GM23338 (cell line): Measurements from ENCODE around the gene MLEC. TPM values are rescaled to one million over a fixed set of nuclear protein-coding genes. Genes with fewer than 3 reads are reported as not detected.

Experiments
- ATAC-seq: fragments of 200-7000 bp; cut with Tn5 transposase; 3 replicates; pipeline ENCODE4 v1.9.1; 2020
- DNase-seq: peaks from one replicate; pipeline ENCODE4 v3.0.0-alpha.2; 2015; ENCODE audit warnings: low spot score
- H2AFZ ChIP-seq: fragments of 200-600 bp; sonication (generic); 2 replicates; pipeline ENCODE4 v1.8.0; 2016; ENCODE audit warnings: antibody characterized with exemption, mild to moderate bottlenecking, moderate library complexity
- H3F3A ChIP-seq: fragments of 200-600 bp; sonication (generic); replicated peaks from 2 replicates; pipeline ENCODE4 v1.8.0; 2017; ENCODE audit warnings: antibody characterized with exemption, mixed run types, low read depth
- H3K27ac ChIP-seq: fragments of 200-600 bp; sonication (generic); 2 replicates; pipeline ENCODE4 v1.6.1; 2016; ENCODE audit warnings: low read depth
- H3K27me3 ChIP-seq: fragments of 200-600 bp; sonication (generic); 2 replicates; pipeline ENCODE4 v1.8.0; 2016; ENCODE audit warnings: mild to moderate bottlenecking, mixed run types, moderate library complexity; ENCODE audit not compliant: insufficient read depth
- H3K36me3 ChIP-seq: fragments of 200-600 bp; sonication (generic); 2 replicates; pipeline ENCODE4 v1.8.0; 2016; ENCODE audit warnings: mild to moderate bottlenecking; ENCODE audit not compliant: insufficient read depth
- H3K4me1 ChIP-seq: fragments of 200-600 bp; sonication (generic); 2 replicates; pipeline ENCODE4 v1.8.0; 2016; ENCODE audit warnings: mild to moderate bottlenecking, moderate library complexity; ENCODE audit not compliant: insufficient read depth
- H3K4me2 ChIP-seq: fragments of 200-600 bp; sonication (generic); 2 replicates; pipeline ENCODE4 v1.7.1; 2017; ENCODE audit warnings: mixed run types
- H3K4me3 ChIP-seq: fragments of 200-600 bp; sonication (generic); 2 replicates; pipeline ENCODE4 v1.6.1; 2016; ENCODE audit warnings: mixed run types
- H3K79me2 ChIP-seq: fragments of 200-600 bp; sonication (generic); replicated peaks from 2 replicates; pipeline ENCODE4 v1.8.0; 2017; ENCODE audit warnings: mild to moderate bottlenecking; ENCODE audit not compliant: insufficient read depth
- H3K9me2 ChIP-seq: fragments of 200-600 bp; sonication (generic); 2 replicates; pipeline ENCODE4 v1.8.0; 2017; ENCODE audit not compliant: insufficient read depth
- H4K20me1 ChIP-seq: fragments of 200-600 bp; sonication (generic); replicated peaks from 2 replicates; pipeline ENCODE4 v1.8.0; 2017; ENCODE audit warnings: mild to moderate bottlenecking; ENCODE audit not compliant: insufficient read depth
- H3K27ac Mint-ChIP-seq: 2 replicates; pipeline ENCODE4 v1.8.0; 2020; ENCODE audit warnings: inconsistent platforms, mild to moderate bottlenecking, moderate library complexity, mixed read lengths
- H3K27me3 Mint-ChIP-seq: 3 replicates; pipeline ENCODE4 v1.8.0; 2022; ENCODE audit warnings: low read depth, mild to moderate bottlenecking, moderate library complexity, mixed read lengths, inconsistent platforms; ENCODE audit not compliant: insufficient read depth, poor library complexity
- H3K36me3 Mint-ChIP-seq: 3 replicates; pipeline ENCODE4 v1.8.0; 2021; ENCODE audit warnings: low read depth, mild to moderate bottlenecking, inconsistent platforms, moderate library complexity, mixed read lengths
- H3K4me1 Mint-ChIP-seq: 3 replicates; pipeline ENCODE4 v1.8.0; 2020; ENCODE audit warnings: mild to moderate bottlenecking, inconsistent platforms, mixed read lengths
- H3K4me3 Mint-ChIP-seq: 3 replicates; pipeline ENCODE4 v1.8.0; 2021; ENCODE audit warnings: moderate library complexity, mild to moderate bottlenecking, inconsistent platforms, mixed read lengths
- H3K9me3 Mint-ChIP-seq: 3 replicates; pipeline ENCODE4 v1.8.0; 2020; ENCODE audit warnings: moderate library complexity, mild to moderate bottlenecking, inconsistent platforms, mixed read lengths
- CREB1 ChIP-seq: fragments of 250-450 bp; sonication (Bioruptor Pico); IDR thresholded peaks from 2 replicates; pipeline ENCODE4 v1.5.0; 2020; ENCODE audit warnings: low read depth, mild to moderate bottlenecking, moderate library complexity
- CTCF ChIP-seq, 2 experiments: fragments of 200-600 bp in 1 of 2; sonication (generic) in 1 of 2; conservative IDR thresholded peaks; 2 replicates each; pipeline versions ENCODE4 v1.5.1 to v1.6.1; 2016 to 2017; ENCODE audit warnings: antibody characterized with exemption in 2 of 2, low read depth in 2 of 2, mild to moderate bottlenecking in 2 of 2, moderate library complexity in 1 of 2
- EZH2 ChIP-seq: fragments of 200-600 bp; sonication (generic); IDR thresholded peaks from one replicate; pipeline ENCODE4 v1.8.0; 2017; ENCODE audit warnings: antibody characterized with exemption, mild to moderate bottlenecking, low read depth; ENCODE audit not compliant: unreplicated experiment
- EZH2phosphoT487 ChIP-seq: fragments of 200-600 bp; sonication (generic); IDR thresholded peaks from one replicate; pipeline ENCODE4 v1.8.1; 2018; ENCODE audit warnings: antibody characterized with exemption; ENCODE audit not compliant: unreplicated experiment
- JUNB ChIP-seq: IDR thresholded peaks from one replicate; pipeline ENCODE4 v1.6.1; 2016; ENCODE audit warnings: antibody characterized with exemption; ENCODE audit not compliant: unreplicated experiment
- NANOG ChIP-seq: IDR thresholded peaks from 2 replicates; pipeline ENCODE4 v1.6.1; 2016; ENCODE audit warnings: antibody characterized with exemption, borderline replicate concordance
- POLR2AphosphoS5 ChIP-seq: IDR thresholded peaks from 2 replicates; pipeline ENCODE4 v1.6.1; 2016; ENCODE audit warnings: antibody characterized with exemption, low read depth
- REST ChIP-seq: IDR thresholded peaks from one replicate; pipeline ENCODE4 v1.6.1; 2018; ENCODE audit warnings: antibody characterized with exemption; ENCODE audit not compliant: unreplicated experiment
- STAT1 ChIP-seq: IDR thresholded peaks from one replicate; pipeline ENCODE4 v1.6.1; 2016; ENCODE audit warnings: antibody characterized with exemption; ENCODE audit not compliant: unreplicated experiment
- ZNF114 ChIP-seq: fragments of 250-450 bp; sonication (Bioruptor Pico); IDR thresholded peaks from 2 replicates; pipeline ENCODE4 v1.5.0; 2020; ENCODE audit warnings: mild to moderate bottlenecking, moderate library complexity
- ZNF331 ChIP-seq: fragments of 250-450 bp; sonication (Bioruptor Pico); IDR thresholded peaks from 2 replicates; pipeline ENCODE4 v1.5.0; 2020; ENCODE audit warnings: low read depth, mild to moderate bottlenecking, moderate library complexity
- ZNF462 ChIP-seq: fragments of 250-450 bp; sonication (Bioruptor Pico); IDR thresholded peaks from 2 replicates; pipeline ENCODE4 v1.5.0; 2020; ENCODE audit warnings: mild to moderate bottlenecking, moderate library complexity
- polyA plus RNA-seq: library from polyadenylated mRNA; unstranded; fragments of >200 nt; fragmentation: Nextera tagmentation; extraction: Ambion mirVana; gene quantifications from 2 replicates; pipeline ENCODE4 v1.2.1, GENCODE V29; 2016
- total RNA-seq: library from RNA; depleted of rRNA; stranded (reverse); fragments of >200 nt; shearing (Covaris generic); gene quantifications from 2 replicates; pipeline ENCODE4 v1.2.3, GENCODE V29; 2014
- TF ChIP-seq, protein P1 (sequence below): IDR thresholded peaks from 2 replicates; pipeline ENCODE4 v1.6.1; 2016; ENCODE audit warnings: antibody characterized with exemption

Gene MLEC
- total and polyA plus RNA-seq, 2 experiments from 2014 or later: 225 to 264 TPM

- Histone ChIP-seq H3K4me3 (peak overlapping the region; percentile 83; the same call in 1 of the 2 replicates), H3K79me2 (no peaks in the 10 kb centered on the region), H3K27ac (no peak overlapping the region), H3K4me1 (peaks cover 6% of the 10 kb centered on the region), H3K9me2 (no peaks in the 10 kb centered on the region), H4K20me1 (peaks cover 8% of the 10 kb centered on the region; the same call in 1 of the 2 replicates), H3K36me3 (no peaks in the 10 kb centered on the region), H2AFZ (no peak overlapping the region), H3K4me2 (peak overlapping the region; percentile 90), H3K27me3 (peaks cover 22% of the 10 kb centered on the region), H3F3A (peaks cover 15% of the 10 kb centered on the region)
- Mint-ChIP-seq H3K36me3 (peaks cover 3% of the 10 kb centered on the region; the same call in 1 of the 3 replicates), H3K27me3 (peaks cover 27% of the 10 kb centered on the region), H3K4me3 (peak overlapping the region; percentile 72), H3K9me3 (no peaks in the 10 kb centered on the region), H3K4me1 (peaks cover 21% of the 10 kb centered on the region), H3K27ac (no peak overlapping the region)
- TF ChIP-seq POLR2AphosphoS5 (no peak), NANOG (no peak), REST (no peak), JUNB (no peak), ZNF331 (no peak), ZNF114 (CRISPR knock-in tag) (no peak), EZH2 (no peak), ZNF462 (CRISPR knock-in tag) (no peak), CREB1 (CRISPR knock-in tag) (no peak), EZH2phosphoT487 (no peak), CTCF (conservative IDR thresholded peaks at IDR 0.05; ENCODE audit: low read depth in 2 of 2) (no peak), STAT1 (no peak)
- TF ChIP-seq, protein P1, sequence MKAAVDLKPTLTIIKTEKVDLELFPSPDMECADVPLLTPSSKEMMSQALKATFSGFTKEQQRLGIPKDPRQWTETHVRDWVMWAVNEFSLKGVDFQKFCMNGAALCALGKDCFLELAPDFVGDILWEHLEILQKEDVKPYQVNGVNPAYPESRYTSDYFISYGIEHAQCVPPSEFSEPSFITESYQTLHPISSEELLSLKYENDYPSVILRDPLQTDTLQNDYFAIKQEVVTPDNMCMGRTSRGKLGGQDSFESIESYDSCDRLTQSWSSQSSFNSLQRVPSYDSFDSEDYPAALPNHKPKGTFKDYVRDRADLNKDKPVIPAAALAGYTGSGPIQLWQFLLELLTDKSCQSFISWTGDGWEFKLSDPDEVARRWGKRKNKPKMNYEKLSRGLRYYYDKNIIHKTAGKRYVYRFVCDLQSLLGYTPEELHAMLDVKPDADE: no peak
- DNase-seq (no peak), ATAC-seq (no peak)
Measured at GRCh38 chr12:120642121-120642520, 44.8 kb upstream of the MLEC start.
